GM20000 (cell line): ENCODE results near the gene PNO1.

ENCODE experiments used
- DNase-seq: peaks from one replicate; pipeline ENCODE4 v3.0.0; 2012; ENCODE audit warnings: low spot score
- CTCF ChIP-seq: IDR thresholded peaks from 2 replicates; pipeline ENCODE4 v1.5.1; 2012; ENCODE audit warnings: mild to moderate bottlenecking, control low read depth; ENCODE audit errors: extremely low read depth, missing control alignments

The PNO1 gene

GRCh38 chr2:68121873-68122679 lies 35.6 kb upstream of the PNO1 start:
- peak; percentile 91 for TF ChIP-seq CTCF
- peak; percentile 49 for DNase-seq

GRCh38 chr2:68122680-68122964 lies 35.1 kb upstream of the PNO1 start:
- DNase-seq, result no peak
- no peak for TF ChIP-seq CTCF

- no peak for TF ChIP-seq CTCF
- no peak for DNase-seq
Measured at GRCh38 chr2:68124321-68124720, 33.4 kb upstream of the PNO1 start.

- TF ChIP-seq CTCF, result no peak
- no peak for DNase-seq
Measured at GRCh38 chr2:68125821-68126220, 31.9 kb upstream of the PNO1 start.

- no peak for TF ChIP-seq CTCF
- DNase-seq, result no peak
Measured at GRCh38 chr2:68126561-68126960, 31.1 kb upstream of the PNO1 start.

GRCh38 chr2:68127358-68128242 lies 30.1 kb upstream of the PNO1 start:
- peak; percentile 28 for DNase-seq
- TF ChIP-seq CTCF, result no peak

- no peak for DNase-seq
- no peak for TF ChIP-seq CTCF
Measured at GRCh38 chr2:68134120-68134519, 23.6 kb upstream of the PNO1 start.
